ENCODE data around the gene SLC38A2. TPM values are rescaled to one million over a fixed set of nuclear protein-coding genes. Genes with fewer than 3 reads are reported as not detected.

The SLC38A2 gene
- total RNA-seq, 1 donor from 2014 or later, result 348 TPM

DNA sequence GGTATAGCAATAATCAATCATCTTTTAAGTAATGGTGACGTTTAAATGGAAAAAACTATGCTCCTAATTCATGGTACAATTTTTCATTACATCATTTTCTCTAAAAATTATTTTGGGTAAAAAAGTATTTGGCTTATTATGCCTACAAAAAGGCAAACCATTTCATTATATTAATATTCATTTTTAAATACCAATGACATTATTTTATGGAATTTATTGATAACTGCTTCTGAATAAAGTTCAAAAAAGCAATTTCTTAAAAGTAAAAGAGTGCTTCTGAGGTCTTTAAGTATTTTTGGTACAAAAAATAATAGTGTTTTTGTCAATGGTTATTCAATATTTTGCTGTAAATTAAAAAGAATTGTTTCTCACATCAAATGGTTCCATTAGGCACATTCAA is 12.2 kb downstream of the SLC38A2 start:
- H3K4me3 Mint-ChIP-seq, result no peak overlapping the region
- H4K20me1 ChIP-seq (ENCODE audit: low read depth), result peaks cover 79% of the 10 kb centered on the region
- H3K27me3 ChIP-seq, result no peaks in the 10 kb centered on the region
- H3F3A ChIP-seq (ENCODE audit: low read depth), result peaks cover 85% of the 10 kb centered on the region
- TF ChIP-seq, protein P1, sequence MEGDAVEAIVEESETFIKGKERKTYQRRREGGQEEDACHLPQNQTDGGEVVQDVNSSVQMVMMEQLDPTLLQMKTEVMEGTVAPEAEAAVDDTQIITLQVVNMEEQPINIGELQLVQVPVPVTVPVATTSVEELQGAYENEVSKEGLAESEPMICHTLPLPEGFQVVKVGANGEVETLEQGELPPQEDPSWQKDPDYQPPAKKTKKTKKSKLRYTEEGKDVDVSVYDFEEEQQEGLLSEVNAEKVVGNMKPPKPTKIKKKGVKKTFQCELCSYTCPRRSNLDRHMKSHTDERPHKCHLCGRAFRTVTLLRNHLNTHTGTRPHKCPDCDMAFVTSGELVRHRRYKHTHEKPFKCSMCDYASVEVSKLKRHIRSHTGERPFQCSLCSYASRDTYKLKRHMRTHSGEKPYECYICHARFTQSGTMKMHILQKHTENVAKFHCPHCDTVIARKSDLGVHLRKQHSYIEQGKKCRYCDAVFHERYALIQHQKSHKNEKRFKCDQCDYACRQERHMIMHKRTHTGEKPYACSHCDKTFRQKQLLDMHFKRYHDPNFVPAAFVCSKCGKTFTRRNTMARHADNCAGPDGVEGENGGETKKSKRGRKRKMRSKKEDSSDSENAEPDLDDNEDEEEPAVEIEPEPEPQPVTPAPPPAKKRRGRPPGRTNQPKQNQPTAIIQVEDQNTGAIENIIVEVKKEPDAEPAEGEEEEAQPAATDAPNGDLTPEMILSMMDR (IDR thresholded peaks at IDR 0.05), result no peak
- TF ChIP-seq EZH2phosphoT487 (IDR thresholded peaks at IDR 0.05), result no peak
- no peak for TF ChIP-seq EZH2 (IDR thresholded peaks at IDR 0.05)
- H3K36me3 ChIP-seq, result peaks cover 55% of the 10 kb centered on the region
- H2AFZ ChIP-seq (replicated peaks), result no peak overlapping the region
- no peak overlapping the region for H3K9ac ChIP-seq
- H3K79me2 ChIP-seq (ENCODE audit: low read depth), result peaks cover 7% of the 10 kb centered on the region
- H3K36me3 Mint-ChIP-seq, result peaks cover 48% of the 10 kb centered on the region
- H3K4me1 ChIP-seq, result no peaks in the 10 kb centered on the region
- H3K27ac Mint-ChIP-seq, result no peak overlapping the region
- no peak for DNase-seq (ENCODE audit: low spot score)
- no peak overlapping the region for H3K27ac ChIP-seq
- no peaks in the 10 kb centered on the region for H3K4me1 Mint-ChIP-seq
- H3K9me3 ChIP-seq (ENCODE audit: low read depth), result no peaks in the 10 kb centered on the region
- no peak overlapping the region for H3K4me2 ChIP-seq
- H3K4me3 ChIP-seq, result no peak overlapping the region
- H3K9me3 Mint-ChIP-seq, result no peaks in the 10 kb centered on the region
- H3K27me3 Mint-ChIP-seq (ENCODE audit: insufficient read depth, low read depth), result no peaks in the 10 kb centered on the region

DNA sequence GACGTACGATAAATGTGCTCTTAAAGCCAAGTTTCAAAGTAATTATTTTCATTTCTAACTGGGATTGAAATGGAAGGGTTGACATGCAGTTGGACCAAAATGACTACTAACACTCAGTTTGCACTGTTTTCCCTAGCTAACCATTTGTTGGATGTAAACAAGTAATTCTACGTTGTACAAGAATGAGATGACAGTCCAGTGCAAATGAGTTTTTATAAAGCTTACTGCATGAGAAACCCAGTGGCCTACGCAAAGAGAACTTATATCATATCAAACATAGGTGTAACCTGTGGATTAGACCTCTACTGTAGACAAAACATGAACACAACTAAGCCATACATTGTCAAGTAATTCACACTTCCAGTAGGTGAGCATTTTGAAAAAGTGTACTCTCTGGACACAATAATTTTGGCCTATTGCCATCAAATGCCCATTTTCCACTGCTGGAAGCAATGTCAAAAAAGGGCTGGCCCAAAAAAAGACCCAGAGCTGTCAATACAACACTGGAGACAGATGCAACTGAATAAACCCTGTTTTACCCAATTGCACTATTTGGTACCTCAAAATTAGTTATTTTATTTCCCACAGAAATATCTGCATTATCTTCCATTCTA is 12.8 kb downstream of the SLC38A2 start:
- Histone ChIP-seq H3K27ac (no peak overlapping the region), H2AFZ (replicated peaks) (no peak overlapping the region), H3K4me1 (no peaks in the 10 kb centered on the region), H4K20me1 (ENCODE audit: low read depth) (peaks cover 73% of the 10 kb centered on the region), H3K4me2 (no peak overlapping the region), H3K36me3 (peaks cover 50% of the 10 kb centered on the region), H3K27me3 (no peaks in the 10 kb centered on the region), H3F3A (ENCODE audit: low read depth) (peaks cover 79% of the 10 kb centered on the region), H3K9ac (no peak overlapping the region), H3K4me3 (no peak overlapping the region), H3K9me3 (ENCODE audit: low read depth) (no peaks in the 10 kb centered on the region), H3K79me2 (ENCODE audit: low read depth) (peaks cover under 1% of the 10 kb centered on the region)
- Mint-ChIP-seq H3K9me3 (no peaks in the 10 kb centered on the region), H3K4me3 (no peak overlapping the region), H3K4me1 (no peaks in the 10 kb centered on the region), H3K27ac (no peak overlapping the region), H3K36me3 (peaks cover 43% of the 10 kb centered on the region), H3K27me3 (ENCODE audit: insufficient read depth, low read depth) (no peaks in the 10 kb centered on the region)
- no peak for DNase-seq (ENCODE audit: low spot score)
- TF ChIP-seq EZH2 (IDR thresholded peaks at IDR 0.05), result no peak
- no peak for TF ChIP-seq EZH2phosphoT487 (IDR thresholded peaks at IDR 0.05)
- TF ChIP-seq, protein P1 (IDR thresholded peaks at IDR 0.05), result no peak

DNA sequence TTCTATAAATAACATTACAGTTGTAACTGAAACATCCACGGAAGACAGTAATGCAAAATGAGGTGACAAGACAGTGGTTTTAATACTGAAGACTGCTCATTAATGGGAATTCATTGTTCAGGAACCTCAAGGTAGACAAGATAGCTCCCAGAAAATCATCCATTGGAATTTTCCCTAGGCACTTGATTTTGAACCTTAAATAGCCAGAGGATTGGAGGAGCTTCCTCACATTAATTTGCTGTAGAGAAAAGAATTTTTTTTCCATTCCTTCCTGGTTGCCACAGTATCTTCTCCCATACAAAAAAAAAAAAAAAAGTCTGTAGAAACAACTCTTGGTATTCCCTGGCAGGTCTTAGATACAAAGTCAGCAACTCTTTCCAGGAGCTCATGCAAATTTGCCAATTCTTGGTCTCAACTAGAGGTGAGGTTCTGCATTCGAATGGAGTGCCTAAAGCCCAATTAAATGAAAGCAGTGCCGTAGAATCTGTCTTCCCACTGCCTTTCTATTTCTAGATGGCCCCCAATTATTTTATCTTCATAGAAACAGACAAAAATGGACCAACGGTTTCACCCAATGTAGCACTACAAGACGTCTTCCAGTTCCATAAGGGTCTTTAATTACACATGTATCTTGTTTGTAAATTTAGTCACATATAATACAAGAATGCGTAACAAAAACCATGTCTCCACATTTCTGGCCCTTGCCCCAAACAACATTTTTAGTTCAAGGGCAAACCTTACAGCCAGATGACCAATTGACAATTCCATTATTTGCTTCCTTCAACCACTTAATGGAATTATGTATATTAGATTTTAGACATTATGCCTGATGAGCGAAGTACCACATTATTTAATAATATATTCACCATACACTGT is 13.5 kb downstream of the SLC38A2 start:
- Mint-ChIP-seq H3K27me3 (ENCODE audit: insufficient read depth, low read depth) (no peaks in the 10 kb centered on the region), H3K27ac (no peak overlapping the region)

More for the DNA sequence above, 13.5 kb downstream of the SLC38A2 start:
- no peak for DNase-seq (ENCODE audit: low spot score)
- Histone ChIP-seq H3K79me2 (ENCODE audit: low read depth) (no peaks in the 10 kb centered on the region), H2AFZ (replicated peaks) (no peak overlapping the region), H4K20me1 (ENCODE audit: low read depth) (peaks cover 66% of the 10 kb centered on the region), H3K4me3 (no peak overlapping the region), H3K9me3 (ENCODE audit: low read depth) (no peaks in the 10 kb centered on the region), H3K36me3 (peaks cover 45% of the 10 kb centered on the region), H3K27me3 (no peaks in the 10 kb centered on the region), H3K27ac (no peak overlapping the region), H3F3A (ENCODE audit: low read depth) (peaks cover 73% of the 10 kb centered on the region), H3K4me2 (no peak overlapping the region), H3K4me1 (no peaks in the 10 kb centered on the region), H3K9ac (no peak overlapping the region)
- Mint-ChIP-seq H3K36me3 (peaks cover 40% of the 10 kb centered on the region), H3K9me3 (no peaks in the 10 kb centered on the region), H3K4me1 (no peaks in the 10 kb centered on the region), H3K4me3 (no peak overlapping the region)
- TF ChIP-seq, protein P1 (IDR thresholded peaks at IDR 0.05), result no peak
- TF ChIP-seq EZH2 (IDR thresholded peaks at IDR 0.05) (no peak), EZH2phosphoT487 (IDR thresholded peaks at IDR 0.05) (no peak)

All from neural progenitor cell (in vitro differentiated cells).